GM12878 (cell line): ENCODE results near the gene FBXL17. TPM values are rescaled to one million over a fixed set of nuclear protein-coding genes. Genes with fewer than 3 reads are reported as not detected.

Source experiments
- ATAC-seq: fragments of 200-7000 bp; cut with Tn5 transposase; 3 replicates; pipeline ENCODE4 v1.9.1; 2020; ENCODE audit warnings: mild to moderate bottlenecking, moderate library complexity
- BruUV-seq: library from RNA; stranded (reverse); fragments of 400-500 nt; replicated peaks from 2 replicates; lab custom pipeline; 2021; lab: Mats Ljungman, UMichigan
- CTCF ChIA-PET: fragments of 300-600 bp; sonication (Branson Sonifier 250); formaldehyde crosslinking; extraction: SDS; loops from one replicate; lab custom pipeline; 2021; ENCODE audit warnings: inconsistent platforms; lab: Yijun Ruan, JAX
- POLR2A ChIA-PET: fragments of 350-600 bp; formaldehyde crosslinking; extraction: SDS; loops from one replicate; lab custom pipeline; 2021; ENCODE audit warnings: inconsistent platforms; lab: Charles Lee
- RAD21 ChIA-PET: fragments of 300-600 bp; sonication (Branson Sonifier 250); formaldehyde crosslinking; loops from one replicate; lab custom pipeline; 2023; ENCODE audit warnings: antibody characterized with exemption; ENCODE audit not compliant: unreplicated experiment; lab: Charles Lee
- SMC1A ChIA-PET: fragments of 300-600 bp; sonication (Branson Sonifier 250); formaldehyde crosslinking; loops from one replicate; lab custom pipeline; 2023; ENCODE audit not compliant: unreplicated experiment, uncharacterized antibody; lab: Charles Lee
- DNase-seq: peaks from one replicate; pipeline ENCODE4 v3.0.0-alpha.2; 2011; ENCODE audit warnings: low read depth, low spot score
- FAIRE-seq: peaks from 3 replicates; lab custom pipeline; 2011; peaks lifted over from hg19 to GRCh38; lab: Jason Lieb, UNC
- H2AFZ ChIP-seq: 2 replicates; pipeline ENCODE4 v1.6.0; 2011; ENCODE audit warnings: low read depth, low read length, control low read depth; ENCODE audit not compliant: control insufficient read depth
- H3K27ac ChIP-seq: 2 replicates; pipeline ENCODE4 v1.5.1; 2011; ENCODE audit warnings: control low read depth; ENCODE audit not compliant: control insufficient read depth, insufficient read depth
- H3K27me3 ChIP-seq, 2 experiments: replicated peaks in 1 of 2; 2 replicates each; pipeline versions ENCODE4 v1.6.0 to v1.6.1; 2011; ENCODE audit warnings: low read length in 1 of 2; ENCODE audit not compliant: control insufficient read depth in 2 of 2, insufficient read depth in 2 of 2
- H3K36me3 ChIP-seq, 2 experiments: 2 replicates each; pipeline ENCODE4 v1.5.1; 2011; ENCODE audit warnings: low read length in 1 of 2; ENCODE audit not compliant: control insufficient read depth in 2 of 2, insufficient read depth in 2 of 2
- H3K4me1 ChIP-seq: 2 replicates; pipeline ENCODE4 v1.6.1; 2011; ENCODE audit warnings: mild to moderate bottlenecking, low read length, moderate library complexity, mixed read lengths; ENCODE audit not compliant: control insufficient read depth, insufficient read depth
- H3K4me2 ChIP-seq: 2 replicates; pipeline ENCODE4 v1.6.0; 2011; ENCODE audit warnings: control low read depth; ENCODE audit not compliant: control insufficient read depth, insufficient read depth
- H3K4me3 ChIP-seq: fragments of 200-600 bp; sonication (generic); 2 replicates; pipeline ENCODE4 v1.5.1; 2016
- H3K79me2 ChIP-seq: 2 replicates; pipeline ENCODE4 v1.6.0; 2011; ENCODE audit warnings: low read length; ENCODE audit not compliant: control insufficient read depth, insufficient read depth
- H3K9ac ChIP-seq: 2 replicates; pipeline ENCODE4 v1.8.0; 2011; ENCODE audit warnings: low read length, control low read depth, mixed read lengths; ENCODE audit not compliant: control insufficient read depth, insufficient read depth
- H3K9me3 ChIP-seq: replicated peaks from 3 replicates; pipeline ENCODE4 v1.5.1; 2011; ENCODE audit warnings: mild to moderate bottlenecking, low read length; ENCODE audit not compliant: control insufficient read depth, insufficient read depth
- H4K20me1 ChIP-seq: 2 replicates; pipeline ENCODE4 v1.6.0; 2011; ENCODE audit not compliant: control insufficient read depth, insufficient read depth
- E2F4 ChIP-seq: IDR thresholded peaks from 2 replicates; pipeline ENCODE4 v1.6.1; 2012; ENCODE audit warnings: low read depth, low read length, improper control_type of control experiment
- IKZF1 ChIP-seq: fragments of 450-650 bp; conservative IDR thresholded peaks from 2 replicates; pipeline ENCODE4 v1.6.1; 2017; ENCODE audit warnings: antibody characterized with exemption, mild to moderate bottlenecking
- IRF3 ChIP-seq: fragments of 450-650 bp; IDR thresholded peaks from 2 replicates; pipeline ENCODE4 v1.6.1; 2014; ENCODE audit warnings: mild to moderate bottlenecking
- PAX8 ChIP-seq: fragments of 450-650 bp; IDR thresholded peaks from 2 replicates; pipeline ENCODE4 v1.6.1; 2017; ENCODE audit warnings: mild to moderate bottlenecking, moderate library complexity
- RB1 ChIP-seq: fragments of 450-650 bp; formaldehyde crosslinking; IDR thresholded peaks from 2 replicates; pipeline ENCODE4 v1.6.1; 2017; ENCODE audit warnings: mild to moderate bottlenecking, borderline replicate concordance
- SIN3A ChIP-seq: IDR thresholded peaks from 2 replicates; pipeline ENCODE4 v1.6.1; 2012; ENCODE audit warnings: low read depth, low read length, improper control_type of control experiment
- TAF1 ChIP-seq: IDR thresholded peaks from 2 replicates; pipeline ENCODE4 v1.6.1; 2011; ENCODE audit warnings: mild to moderate bottlenecking, low read depth, low read length, borderline replicate concordance
- WGBS: methylation state at CpG from one replicate; pipeline ENCODE4 v1.1.6; 2016; ENCODE audit warnings: low lambda C conversion rate; ENCODE audit not compliant: insufficient replicate concordance, insufficient coverage; ENCODE audit errors: missing lambda C conversion rate; 5-methylcytosine and 5-hydroxymethylcytosine counted together
- in situ Hi-C: fragments of 300-500 bp; cut with MboI; formaldehyde crosslinking; loops from 9 replicates; pipeline ENCODE4 v1.14.3; 2018; ENCODE audit warnings: mixed read lengths
- intact Hi-C: fragments of 100-400 bp; cut with micrococcal nuclease; formaldehyde crosslinking; loops from one replicate; pipeline ENCODE4 v1.14.2; 2022; ENCODE audit not compliant: unreplicated experiment
- polyA plus RNA-seq, 11 experiments: library from polyadenylated mRNA; depleted of rRNA in 4 of 11; unstranded in 6 of 11; stranded (reverse) in 5 of 11; fragments of >200 nt; fragmentation: Nextera tagmentation in 4 of 11; fragmentation: Illumina TruSeq in 1 of 11; extraction: Ambion mirVana in 4 of 11; extraction: Trizol in 1 of 11; gene quantifications; 1 replicate in 1 of 11; 2 replicates in 10 of 11; pipeline versions ENCODE4 v1.2.1 to v1.2.3, GENCODE V29; 2011 to 2016; ENCODE audit warnings: inconsistent platforms in 2 of 11, missing spikeins in 2 of 11, low read depth in 1 of 11
- total RNA-seq, 4 experiments: library from RNA; depleted of rRNA in 3 of 4; stranded (reverse); fragments of >200 nt in 3 of 4; fragmentation: Illumina TruSeq in 1 of 4; extraction: Trizol in 1 of 4; gene quantifications; 2 replicates each; pipeline versions ENCODE4 v1.2.1 to v1.2.3, GENCODE V29; 2013 to 2021
- TF ChIP-seq, protein P1 (sequence below): fragments of 450-650 bp; formaldehyde crosslinking; IDR thresholded peaks from 2 replicates; pipeline ENCODE4 v1.5.0; 2022; ENCODE audit warnings: mild to moderate bottlenecking, missing genetic modification characterization

The FBXL17 gene
- total and polyA plus RNA-seq, 10 of the 15 experiments (the other 5 are each of a cell fraction or from before 2014, with no cell fraction given): 0.88 to 9.0 (median 4.4) TPM

- SMC1A ChIA-PET: interaction anchor here (0.6 to 5.6 kb wide), 7 partner anchors 13 to 410 kb away, joined by 3 to 26 read pairs (median 3); no protein-coding TSS in a partner anchor
- peaks cover 26% of the 10 kb centered on the region for H3K4me1 ChIP-seq
- no peak overlapping the region for H3K9ac ChIP-seq
- FAIRE-seq (no peak), DNase-seq (no peak)
- BruUV-seq: no TSS peak
- H3K4me3 ChIP-seq: no peak overlapping the region
- H3K79me2 ChIP-seq: no peaks in the 10 kb centered on the region
- no peaks in the 10 kb centered on the region for H4K20me1 ChIP-seq
- TF ChIP-seq IKZF1 (no peak), RB1 (no peak), TAF1 (no peak), SIN3A (no peak), PAX8 (no peak), E2F4 (no peak), IRF3 (no peak)
- TF ChIP-seq, protein P1, sequence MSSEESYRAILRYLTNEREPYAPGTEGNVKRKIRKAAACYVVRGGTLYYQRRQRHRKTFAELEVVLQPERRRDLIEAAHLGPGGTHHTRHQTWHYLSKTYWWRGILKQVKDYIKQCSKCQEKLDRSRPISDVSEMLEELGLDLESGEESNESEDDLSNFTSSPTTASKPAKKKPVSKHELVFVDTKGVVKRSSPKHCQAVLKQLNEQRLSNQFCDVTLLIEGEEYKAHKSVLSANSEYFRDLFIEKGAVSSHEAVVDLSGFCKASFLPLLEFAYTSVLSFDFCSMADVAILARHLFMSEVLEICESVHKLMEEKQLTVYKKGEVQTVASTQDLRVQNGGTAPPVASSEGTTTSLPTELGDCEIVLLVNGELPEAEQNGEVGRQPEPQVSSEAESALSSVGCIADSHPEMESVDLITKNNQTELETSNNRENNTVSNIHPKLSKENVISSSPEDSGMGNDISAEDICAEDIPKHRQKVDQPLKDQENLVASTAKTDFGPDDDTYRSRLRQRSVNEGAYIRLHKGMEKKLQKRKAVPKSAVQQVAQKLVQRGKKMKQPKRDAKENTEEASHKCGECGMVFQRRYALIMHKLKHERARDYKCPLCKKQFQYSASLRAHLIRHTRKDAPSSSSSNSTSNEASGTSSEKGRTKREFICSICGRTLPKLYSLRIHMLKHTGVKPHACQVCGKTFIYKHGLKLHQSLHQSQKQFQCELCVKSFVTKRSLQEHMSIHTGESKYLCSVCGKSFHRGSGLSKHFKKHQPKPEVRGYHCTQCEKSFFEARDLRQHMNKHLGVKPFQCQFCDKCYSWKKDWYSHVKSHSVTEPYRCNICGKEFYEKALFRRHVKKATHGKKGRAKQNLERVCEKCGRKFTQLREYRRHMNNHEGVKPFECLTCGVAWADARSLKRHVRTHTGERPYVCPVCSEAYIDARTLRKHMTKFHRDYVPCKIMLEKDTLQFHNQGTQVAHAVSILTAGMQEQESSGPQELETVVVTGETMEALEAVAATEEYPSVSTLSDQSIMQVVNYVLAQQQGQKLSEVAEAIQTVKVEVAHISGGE (CRISPR knock-in tag): no peak
- TF ChIP-seq, all 136 proteins: peak for 0
- no peak for ATAC-seq
- intact Hi-C loops (loop anchor here (10.0 kb wide), 1 partner anchor 425 kb away; no protein-coding TSS in a partner anchor), in situ Hi-C loops (no loop called here)
- ChIA-PET CTCF (interaction anchor here (1.2 to 2.6 kb wide), 2 partner anchors 10 to 573 kb away, joined by 3 to 6 read pairs; no protein-coding TSS in a partner anchor), RAD21 (interaction anchor here (1.3 kb wide), 1 partner anchor 390 kb away, joined by 4 read pairs; no protein-coding TSS in a partner anchor), POLR2A (interaction anchor here (0.6 to 1.5 kb wide), 2 partner anchors 134 to 242 kb away, joined by 3 to 5 read pairs; no protein-coding TSS in a partner anchor)
- 25% methylated on average over 4 of the region's 4 CpGs for WGBS
- H3K27me3 ChIP-seq: no peaks in the 10 kb centered on the region
- no peaks in the 10 kb centered on the region for H3K9me3 ChIP-seq
- no peak overlapping the region for H3K27ac ChIP-seq
- H2AFZ ChIP-seq: no peak overlapping the region
- no peak overlapping the region for H3K4me2 ChIP-seq
- no peaks in the 10 kb centered on the region for H3K36me3 ChIP-seq
Measured at GRCh38 chr5:107809201-107810034, 572.5 kb downstream of the FBXL17 start.
